HG02981 (cell line): Measurements from ENCODE around the gene PPP2R2C.

ENCODE experiments used
- ATAC-seq: cut with Tn5 transposase; IDR thresholded peaks from one replicate; pipeline ENCODE4 v1.9.1; 2021; ENCODE audit warnings: mild to moderate bottlenecking, moderate library complexity; ENCODE audit not compliant: unreplicated experiment

PPP2R2C gene

GRCh38 chr4:6292376-6293096 lies 179.9 kb downstream of the PPP2R2C start:
- ATAC-seq: no peak

- no peak for ATAC-seq
Measured at GRCh38 chr4:6291784-6292297, 180.6 kb downstream of the PPP2R2C start.

- no peak for ATAC-seq
Measured at GRCh38 chr4:6290769-6291547, 181.5 kb downstream of the PPP2R2C start.

GRCh38 chr4:6290256-6290655 lies 182.2 kb downstream of the PPP2R2C start:
- no peak for ATAC-seq

- no peak for ATAC-seq
Measured at GRCh38 chr4:6288871-6289270, 183.5 kb downstream of the PPP2R2C start.

- ATAC-seq: no peak
Measured at GRCh38 chr4:6288342-6288741, 184.1 kb downstream of the PPP2R2C start.

- ATAC-seq: no peak
Measured at GRCh38 chr4:6287017-6287788, 185.2 kb downstream of the PPP2R2C start.

GRCh38 chr4:6283282-6283681 lies 189.1 kb downstream of the PPP2R2C start:
- no peak for ATAC-seq

GRCh38 chr4:6282314-6282771 lies 190.1 kb downstream of the PPP2R2C start:
- ATAC-seq: no peak

GRCh38 chr4:6281436-6282313 lies 190.7 kb downstream of the PPP2R2C start:
- ATAC-seq: no peak

GRCh38 chr4:6280365-6280996 lies 191.9 kb downstream of the PPP2R2C start:
- no peak for ATAC-seq

GRCh38 chr4:6279582-6280289 lies 192.7 kb downstream of the PPP2R2C start:
- no peak for ATAC-seq

- peak; percentile 86 for ATAC-seq
Measured at GRCh38 chr4:6278801-6279197, 193.6 kb downstream of the PPP2R2C start.

- no peak for ATAC-seq
Measured at GRCh38 chr4:6277935-6278800, 194.2 kb downstream of the PPP2R2C start.

- ATAC-seq: no peak
Measured at GRCh38 chr4:6277139-6277802, 195.1 kb downstream of the PPP2R2C start.

GRCh38 chr4:6275898-6276806 lies 196.3 kb downstream of the PPP2R2C start:
- ATAC-seq: no peak

GRCh38 chr4:6275351-6275750 lies 197.1 kb downstream of the PPP2R2C start:
- ATAC-seq: no peak
